22Rv1 (cell line): ENCODE measurements around the gene CLSTN2.

Experiments
- ZFX ChIP-seq: fragments of 450-650 bp; IDR thresholded peaks from 2 replicates; pipeline ENCODE4 v1.6.1; 2017; ENCODE audit warnings: antibody characterized with exemption, borderline replicate concordance
- TF ChIP-seq, protein P1 (sequence below): fragments of 450-650 bp; IDR thresholded peaks from 2 replicates; pipeline ENCODE4 v1.5.1; 2017; ENCODE audit warnings: mild to moderate bottlenecking

GRCh38 chr3:140568842-140569520 is 634.0 kb downstream of the CLSTN2 start:
- TF ChIP-seq, protein P1, sequence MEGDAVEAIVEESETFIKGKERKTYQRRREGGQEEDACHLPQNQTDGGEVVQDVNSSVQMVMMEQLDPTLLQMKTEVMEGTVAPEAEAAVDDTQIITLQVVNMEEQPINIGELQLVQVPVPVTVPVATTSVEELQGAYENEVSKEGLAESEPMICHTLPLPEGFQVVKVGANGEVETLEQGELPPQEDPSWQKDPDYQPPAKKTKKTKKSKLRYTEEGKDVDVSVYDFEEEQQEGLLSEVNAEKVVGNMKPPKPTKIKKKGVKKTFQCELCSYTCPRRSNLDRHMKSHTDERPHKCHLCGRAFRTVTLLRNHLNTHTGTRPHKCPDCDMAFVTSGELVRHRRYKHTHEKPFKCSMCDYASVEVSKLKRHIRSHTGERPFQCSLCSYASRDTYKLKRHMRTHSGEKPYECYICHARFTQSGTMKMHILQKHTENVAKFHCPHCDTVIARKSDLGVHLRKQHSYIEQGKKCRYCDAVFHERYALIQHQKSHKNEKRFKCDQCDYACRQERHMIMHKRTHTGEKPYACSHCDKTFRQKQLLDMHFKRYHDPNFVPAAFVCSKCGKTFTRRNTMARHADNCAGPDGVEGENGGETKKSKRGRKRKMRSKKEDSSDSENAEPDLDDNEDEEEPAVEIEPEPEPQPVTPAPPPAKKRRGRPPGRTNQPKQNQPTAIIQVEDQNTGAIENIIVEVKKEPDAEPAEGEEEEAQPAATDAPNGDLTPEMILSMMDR, result no peak
- no peak for TF ChIP-seq ZFX
